ENCODE measurements around the gene SLIT3. TPM values are rescaled to one million over a fixed set of nuclear protein-coding genes. Genes with fewer than 3 reads are reported as not detected.

The SLIT3 gene
- polyA plus RNA-seq, 1 of the 3 experiments (the other 2 are of a cell fraction), result 119 TPM

DNA sequence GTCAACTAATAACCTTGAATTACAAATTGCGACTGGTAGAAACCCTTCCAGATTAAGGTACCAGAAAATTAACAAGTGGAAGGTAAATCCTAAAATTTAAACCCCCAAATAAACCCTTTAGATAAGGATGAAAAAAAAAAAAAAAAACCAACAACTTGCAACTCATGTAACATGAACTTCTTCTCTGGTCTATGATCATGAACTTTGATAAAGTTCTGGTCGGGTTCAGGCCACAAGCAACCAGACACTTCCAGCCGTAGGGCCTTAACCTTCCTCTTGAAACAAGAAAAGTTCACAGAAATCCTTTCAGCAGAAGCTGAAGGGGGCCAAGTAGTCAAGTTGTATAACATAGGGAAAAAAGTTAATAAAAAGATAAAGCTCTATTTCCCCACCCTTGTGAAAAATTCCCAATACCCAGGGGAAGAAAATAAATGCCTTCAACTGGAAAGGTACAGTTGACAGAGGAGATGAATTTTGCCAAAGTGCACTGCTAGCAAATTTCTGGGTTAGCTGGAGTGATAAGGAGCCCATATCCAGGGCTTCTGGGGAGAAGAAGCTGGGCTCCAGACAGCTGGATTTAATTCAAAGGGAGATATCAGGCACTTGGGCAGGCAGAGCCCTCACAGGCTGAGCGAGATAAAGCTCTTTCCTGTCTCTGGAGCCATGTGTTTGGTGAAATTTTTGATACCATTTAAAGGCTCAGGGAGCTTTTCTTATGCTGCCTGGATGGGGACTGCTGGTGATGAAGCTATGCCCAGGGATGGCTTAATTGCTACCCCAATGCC is 487.6 kb downstream of the SLIT3 start:
- Histone ChIP-seq H3K27me3 (ENCODE audit: insufficient read depth) (no peaks in the 10 kb centered on the region), H3K9ac (no peak overlapping the region), H3K36me3 (replicated peaks in 1 of 2; ENCODE audit: control insufficient read depth in 1 of 2, insufficient read depth in 2 of 2, low read length in 1 of 2) (peaks cover 33 to 93% of the 10 kb centered on the region in 2 experiments), H3F3A (replicated peaks; ENCODE audit: insufficient read depth) (no peaks in the 10 kb centered on the region), H3K4me3 (ENCODE audit: low read depth in 2 of 2, low read length in 1 of 2) (no peak overlapping the region), H3K79me2 (ENCODE audit: insufficient read depth) (no peaks in the 10 kb centered on the region), H3K4me2 (no peak overlapping the region), H4K20me1 (ENCODE audit: insufficient read depth) (no peaks in the 10 kb centered on the region), H3K27ac (ENCODE audit: low read depth in 2 of 2, low read length in 1 of 2) (peak overlapping the region; percentile 19 to 99; a peak in 3 of 4 replicates), H2AFZ (ENCODE audit: low read depth) (no peak overlapping the region), H3K4me1 (ENCODE audit: control insufficient read depth in 1 of 2, insufficient read depth in 2 of 2, low read depth in 1 of 2, low read length in 1 of 2) (peaks cover 0 to 80% of the 10 kb centered on the region in 2 experiments; a peak in 2 of 4 replicates), H3K9me3 (no peaks in the 10 kb centered on the region), H3K9me2 (no peaks in the 10 kb centered on the region)
- POLR2A ChIA-PET, result interaction anchor here (0.6 to 1.6 kb wide), 17 partner anchors 9 to 483 kb away, joined by 3 to 17 read pairs (median 4); no protein-coding TSS in a partner anchor
- TF ChIP-seq EZH2phosphoT487 (IDR thresholded peaks at IDR 0.05; ENCODE audit: borderline replicate concordance, low read depth), result no peak
- peak; percentile 94 for TF ChIP-seq RCOR1 (IDR thresholded peaks at IDR 0.05; ENCODE audit: low read length)
- TF ChIP-seq GATA2 (CRISPR knock-in tag; IDR thresholded peaks at IDR 0.05), result peak; percentile 97
- no peak for TF ChIP-seq MEF2A (IDR thresholded peaks at IDR 0.05; ENCODE audit: borderline replicate concordance, low read depth)
- TF ChIP-seq FOXJ3 (CRISPR knock-in tag; IDR thresholded peaks at IDR 0.05), result peak; percentile 84
- TF ChIP-seq TEAD4 (IDR thresholded peaks at IDR 0.05; ENCODE audit: borderline replicate concordance, insufficient read depth), result peak; percentile 49; the same call in 1 of the 2 replicates
- TF ChIP-seq SIN3A (IDR thresholded peaks at IDR 0.05; ENCODE audit: borderline replicate concordance, low read depth, low read length), result no peak
- TF ChIP-seq, protein P1, sequence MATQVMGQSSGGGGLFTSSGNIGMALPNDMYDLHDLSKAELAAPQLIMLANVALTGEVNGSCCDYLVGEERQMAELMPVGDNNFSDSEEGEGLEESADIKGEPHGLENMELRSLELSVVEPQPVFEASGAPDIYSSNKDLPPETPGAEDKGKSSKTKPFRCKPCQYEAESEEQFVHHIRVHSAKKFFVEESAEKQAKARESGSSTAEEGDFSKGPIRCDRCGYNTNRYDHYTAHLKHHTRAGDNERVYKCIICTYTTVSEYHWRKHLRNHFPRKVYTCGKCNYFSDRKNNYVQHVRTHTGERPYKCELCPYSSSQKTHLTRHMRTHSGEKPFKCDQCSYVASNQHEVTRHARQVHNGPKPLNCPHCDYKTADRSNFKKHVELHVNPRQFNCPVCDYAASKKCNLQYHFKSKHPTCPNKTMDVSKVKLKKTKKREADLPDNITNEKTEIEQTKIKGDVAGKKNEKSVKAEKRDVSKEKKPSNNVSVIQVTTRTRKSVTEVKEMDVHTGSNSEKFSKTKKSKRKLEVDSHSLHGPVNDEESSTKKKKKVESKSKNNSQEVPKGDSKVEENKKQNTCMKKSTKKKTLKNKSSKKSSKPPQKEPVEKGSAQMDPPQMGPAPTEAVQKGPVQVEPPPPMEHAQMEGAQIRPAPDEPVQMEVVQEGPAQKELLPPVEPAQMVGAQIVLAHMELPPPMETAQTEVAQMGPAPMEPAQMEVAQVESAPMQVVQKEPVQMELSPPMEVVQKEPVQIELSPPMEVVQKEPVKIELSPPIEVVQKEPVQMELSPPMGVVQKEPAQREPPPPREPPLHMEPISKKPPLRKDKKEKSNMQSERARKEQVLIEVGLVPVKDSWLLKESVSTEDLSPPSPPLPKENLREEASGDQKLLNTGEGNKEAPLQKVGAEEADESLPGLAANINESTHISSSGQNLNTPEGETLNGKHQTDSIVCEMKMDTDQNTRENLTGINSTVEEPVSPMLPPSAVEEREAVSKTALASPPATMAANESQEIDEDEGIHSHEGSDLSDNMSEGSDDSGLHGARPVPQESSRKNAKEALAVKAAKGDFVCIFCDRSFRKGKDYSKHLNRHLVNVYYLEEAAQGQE (IDR thresholded peaks at IDR 0.05; ENCODE audit: low read depth, low read length), result no peak
- no peak for TF ChIP-seq SMC3 (IDR thresholded peaks at IDR 0.05; ENCODE audit: low read depth, low read length)
- TF ChIP-seq POLR2AphosphoS5 (IDR thresholded peaks at IDR 0.05; ENCODE audit: low read depth, low read length), result peak; percentile 55; the same call in 1 of the 2 replicates
- peak; percentile 17 for TF ChIP-seq RAD21 (IDR thresholded peaks at IDR 0.05; ENCODE audit: low read length)
- peak; percentile 73 for TF ChIP-seq TCF12 (IDR thresholded peaks at IDR 0.05)
- peak; percentile 90 for TF ChIP-seq CHD2 (IDR thresholded peaks at IDR 0.05; ENCODE audit: low read length, partially characterized antibody)
- no peak for TF ChIP-seq RXRA (IDR thresholded peaks at IDR 0.05; ENCODE audit: borderline replicate concordance, low read depth)
- TF ChIP-seq, protein P2, sequence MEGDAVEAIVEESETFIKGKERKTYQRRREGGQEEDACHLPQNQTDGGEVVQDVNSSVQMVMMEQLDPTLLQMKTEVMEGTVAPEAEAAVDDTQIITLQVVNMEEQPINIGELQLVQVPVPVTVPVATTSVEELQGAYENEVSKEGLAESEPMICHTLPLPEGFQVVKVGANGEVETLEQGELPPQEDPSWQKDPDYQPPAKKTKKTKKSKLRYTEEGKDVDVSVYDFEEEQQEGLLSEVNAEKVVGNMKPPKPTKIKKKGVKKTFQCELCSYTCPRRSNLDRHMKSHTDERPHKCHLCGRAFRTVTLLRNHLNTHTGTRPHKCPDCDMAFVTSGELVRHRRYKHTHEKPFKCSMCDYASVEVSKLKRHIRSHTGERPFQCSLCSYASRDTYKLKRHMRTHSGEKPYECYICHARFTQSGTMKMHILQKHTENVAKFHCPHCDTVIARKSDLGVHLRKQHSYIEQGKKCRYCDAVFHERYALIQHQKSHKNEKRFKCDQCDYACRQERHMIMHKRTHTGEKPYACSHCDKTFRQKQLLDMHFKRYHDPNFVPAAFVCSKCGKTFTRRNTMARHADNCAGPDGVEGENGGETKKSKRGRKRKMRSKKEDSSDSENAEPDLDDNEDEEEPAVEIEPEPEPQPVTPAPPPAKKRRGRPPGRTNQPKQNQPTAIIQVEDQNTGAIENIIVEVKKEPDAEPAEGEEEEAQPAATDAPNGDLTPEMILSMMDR (IDR thresholded peaks at IDR 0.05), result no peak
- TF ChIP-seq, protein P3, sequence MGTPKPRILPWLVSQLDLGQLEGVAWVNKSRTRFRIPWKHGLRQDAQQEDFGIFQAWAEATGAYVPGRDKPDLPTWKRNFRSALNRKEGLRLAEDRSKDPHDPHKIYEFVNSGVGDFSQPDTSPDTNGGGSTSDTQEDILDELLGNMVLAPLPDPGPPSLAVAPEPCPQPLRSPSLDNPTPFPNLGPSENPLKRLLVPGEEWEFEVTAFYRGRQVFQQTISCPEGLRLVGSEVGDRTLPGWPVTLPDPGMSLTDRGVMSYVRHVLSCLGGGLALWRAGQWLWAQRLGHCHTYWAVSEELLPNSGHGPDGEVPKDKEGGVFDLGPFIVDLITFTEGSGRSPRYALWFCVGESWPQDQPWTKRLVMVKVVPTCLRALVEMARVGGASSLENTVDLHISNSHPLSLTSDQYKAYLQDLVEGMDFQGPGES (IDR thresholded peaks at IDR 0.05; ENCODE audit: low read depth, low read length), result no peak
- TF ChIP-seq MXI1 (IDR thresholded peaks at IDR 0.05; ENCODE audit: low read depth, low read length), result peak; percentile 92
- no peak for TF ChIP-seq TAF1 (IDR thresholded peaks at IDR 0.05; ENCODE audit: borderline replicate concordance, low read depth, low read length)
- TF ChIP-seq, protein P4, sequence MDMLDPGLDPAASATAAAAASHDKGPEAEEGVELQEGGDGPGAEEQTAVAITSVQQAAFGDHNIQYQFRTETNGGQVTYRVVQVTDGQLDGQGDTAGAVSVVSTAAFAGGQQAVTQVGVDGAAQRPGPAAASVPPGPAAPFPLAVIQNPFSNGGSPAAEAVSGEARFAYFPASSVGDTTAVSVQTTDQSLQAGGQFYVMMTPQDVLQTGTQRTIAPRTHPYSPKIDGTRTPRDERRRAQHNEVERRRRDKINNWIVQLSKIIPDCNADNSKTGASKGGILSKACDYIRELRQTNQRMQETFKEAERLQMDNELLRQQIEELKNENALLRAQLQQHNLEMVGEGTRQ (IDR thresholded peaks at IDR 0.05; ENCODE audit: borderline replicate concordance, low read depth, low read length), result no peak
- peak; percentile 43 to 99; a peak in 3 of 4 replicates for TF ChIP-seq EP300 (IDR thresholded peaks at IDR 0.05; ENCODE audit: borderline replicate concordance in 1 of 2, low read depth in 1 of 2, low read length in 1 of 2)
- peak; percentile 73 for DNase-seq
- CTCF ChIA-PET, result interaction anchor here (1.0 to 2.6 kb wide), 9 partner anchors 11 to 42 kb away, joined by 3 to 10 read pairs (median 4); no protein-coding TSS in a partner anchor
- WGBS (ENCODE audit: low lambda C conversion rate), result 42% methylated on average over 4 of the region's 4 CpGs

All from SK-N-SH (cell line).